ENCODE data around the gene KIFC1. TPM values are rescaled to one million over a fixed set of nuclear protein-coding genes. Genes with fewer than 3 reads are reported as not detected.

KIFC1 gene
- total RNA-seq, 4 donors from 2014 or later, result 3.2 to 19.5 (median 9.8) TPM

DNA sequence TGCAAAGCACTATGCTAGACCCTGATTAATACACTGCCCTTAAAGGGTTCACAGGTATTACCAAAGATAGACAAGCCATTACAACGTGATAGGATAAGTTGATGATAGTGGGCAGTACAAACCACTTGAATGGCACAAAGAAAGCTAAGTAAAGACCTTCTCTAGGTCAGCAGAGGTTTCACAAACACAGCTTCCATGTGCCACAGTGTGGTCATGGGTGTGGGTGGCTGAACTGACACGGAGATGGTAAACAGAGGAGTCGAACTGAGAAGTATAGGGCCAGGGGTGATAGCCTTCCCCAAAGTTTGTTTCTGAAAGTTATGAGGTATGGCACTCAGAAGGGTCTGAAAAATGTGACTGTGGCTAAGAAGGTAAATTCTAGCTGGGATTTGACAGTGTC is 67.1 kb downstream of the KIFC1 start:
- Histone ChIP-seq H3K27me3 (no peaks in the 10 kb centered on the region), H3K4me3 (no peak overlapping the region), H3K27ac (no peak overlapping the region), H3K36me3 (peaks cover 14% of the 10 kb centered on the region), H3K4me1 (peaks cover 12% of the 10 kb centered on the region), H3K9me3 (no peaks in the 10 kb centered on the region)
- WGBS, result 79% methylated on average over 3 of the region's 3 CpGs
- DNase-seq (ENCODE audit: low spot score in 2 of 2), result no peak
- no peak for TF ChIP-seq POLR2AphosphoS5 (IDR thresholded peaks at IDR 0.05)
- no peak for TF ChIP-seq POLR2A (IDR thresholded peaks at IDR 0.05)
- TF ChIP-seq EP300 (IDR thresholded peaks at IDR 0.05), result no peak
- TF ChIP-seq, protein P1, sequence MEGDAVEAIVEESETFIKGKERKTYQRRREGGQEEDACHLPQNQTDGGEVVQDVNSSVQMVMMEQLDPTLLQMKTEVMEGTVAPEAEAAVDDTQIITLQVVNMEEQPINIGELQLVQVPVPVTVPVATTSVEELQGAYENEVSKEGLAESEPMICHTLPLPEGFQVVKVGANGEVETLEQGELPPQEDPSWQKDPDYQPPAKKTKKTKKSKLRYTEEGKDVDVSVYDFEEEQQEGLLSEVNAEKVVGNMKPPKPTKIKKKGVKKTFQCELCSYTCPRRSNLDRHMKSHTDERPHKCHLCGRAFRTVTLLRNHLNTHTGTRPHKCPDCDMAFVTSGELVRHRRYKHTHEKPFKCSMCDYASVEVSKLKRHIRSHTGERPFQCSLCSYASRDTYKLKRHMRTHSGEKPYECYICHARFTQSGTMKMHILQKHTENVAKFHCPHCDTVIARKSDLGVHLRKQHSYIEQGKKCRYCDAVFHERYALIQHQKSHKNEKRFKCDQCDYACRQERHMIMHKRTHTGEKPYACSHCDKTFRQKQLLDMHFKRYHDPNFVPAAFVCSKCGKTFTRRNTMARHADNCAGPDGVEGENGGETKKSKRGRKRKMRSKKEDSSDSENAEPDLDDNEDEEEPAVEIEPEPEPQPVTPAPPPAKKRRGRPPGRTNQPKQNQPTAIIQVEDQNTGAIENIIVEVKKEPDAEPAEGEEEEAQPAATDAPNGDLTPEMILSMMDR (IDR thresholded peaks at IDR 0.05), result no peak

DNA sequence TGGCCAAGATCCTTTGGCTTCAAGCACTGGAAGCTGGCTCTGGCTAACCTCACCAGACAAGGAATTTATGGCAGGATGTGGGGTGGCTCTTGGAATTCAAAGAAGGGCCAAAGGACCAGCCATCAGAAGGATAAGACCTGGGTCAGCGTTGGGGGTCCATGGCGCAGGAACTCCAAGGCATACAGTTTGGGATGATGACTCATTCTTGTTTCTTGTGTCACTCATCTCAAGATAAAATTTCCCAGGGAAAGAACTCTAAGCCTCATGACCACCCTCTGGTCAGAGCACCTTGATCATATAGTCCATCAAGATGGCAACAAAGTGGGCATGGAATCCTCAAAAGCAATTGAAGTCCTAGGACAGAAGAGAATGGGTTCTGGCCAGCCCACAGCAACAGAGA is 67.6 kb downstream of the KIFC1 start:
- WGBS, result 91% methylated on average over 2 of the region's 2 CpGs
- no peaks in the 10 kb centered on the region for H3K27me3 ChIP-seq
- H3K4me1 ChIP-seq, result peaks cover 9% of the 10 kb centered on the region
- no peak overlapping the region for H3K27ac ChIP-seq
- DNase-seq (ENCODE audit: low spot score in 2 of 2), result no peak
- H3K36me3 ChIP-seq, result peaks cover 14% of the 10 kb centered on the region
- H3K4me3 ChIP-seq, result no peak overlapping the region
- no peak for TF ChIP-seq POLR2AphosphoS5 (IDR thresholded peaks at IDR 0.05)
- TF ChIP-seq, protein P1 (IDR thresholded peaks at IDR 0.05), result no peak
- no peaks in the 10 kb centered on the region for H3K9me3 ChIP-seq

Other genes starting within 250 kb of the KIFC1 start
- under 1 TPM; 0.21 to 0.97 (median 0.40) TPM for gene COL11A2, start 199.4 kb upstream of the KIFC1 start, total RNA-seq
- 10 to 100 TPM; 18.6 to 47.9 (median 26.9) TPM for gene RXRB, start 191.2 kb upstream of the KIFC1 start, total RNA-seq
- 10 to 100 TPM; 29.3 to 46.3 (median 41.9) TPM for gene SLC39A7, start 191.0 kb upstream of the KIFC1 start, total RNA-seq
- 10 to 100 TPM; 26.2 to 66.0 (median 50.5) TPM for gene HSD17B8, start 187.2 kb upstream of the KIFC1 start, total RNA-seq
- gene RING1, start 183.3 kb upstream of the KIFC1 start, total RNA-seq, result 10 to 100 TPM; 11.5 to 18.1 (median 14.9) TPM
- gene VPS52, start 119.9 kb upstream of the KIFC1 start, total RNA-seq, result 10 to 100 TPM; 44.4 to 75.1 (median 59.0) TPM
- gene RPS18, start 119.7 kb upstream of the KIFC1 start, total RNA-seq, result 1,000 to 10,000 TPM; 2,261 to 4,381 (median 4,042) TPM
- 10 to 100 TPM; 16.6 to 26.2 (median 18.2) TPM for gene B3GALT4, start 114.7 kb upstream of the KIFC1 start, total RNA-seq
- 10 to 100 TPM; 41.3 to 67.2 (median 50.2) TPM for gene WDR46, start 102.6 kb upstream of the KIFC1 start, total RNA-seq
- 10 to 100 TPM; 20.5 to 31.5 (median 22.3) TPM for gene PFDN6, start 102.2 kb upstream of the KIFC1 start, total RNA-seq
- gene RGL2, start 92.9 kb upstream of the KIFC1 start, total RNA-seq, result 100 to 1,000 TPM in 1 of 4 donors, 10 to 100 TPM in 3; 80.8 to 118 (median 96.6) TPM
- 100 to 1,000 TPM in 3 of 4 donors, 10 to 100 TPM in 1; 91.5 to 132 (median 108) TPM for gene TAPBP, start 77.7 kb upstream of the KIFC1 start, total RNA-seq
- gene ZBTB22, start 74.1 kb upstream of the KIFC1 start, total RNA-seq, result 10 to 100 TPM; 32.1 to 36.8 (median 33.4) TPM
- gene DAXX, start 68.9 kb upstream of the KIFC1 start, total RNA-seq, result 10 to 100 TPM; 35.6 to 53.2 (median 42.5) TPM
- gene PHF1, start 19.2 kb downstream of the KIFC1 start, total RNA-seq, result 100 to 1,000 TPM in 1 of 4 donors, 10 to 100 TPM in 3; 35.9 to 102 (median 48.6) TPM
- 100 to 1,000 TPM; 119 to 185 (median 159) TPM for gene CUTA, start 26.3 kb downstream of the KIFC1 start, total RNA-seq
- 10 to 100 TPM; 13.5 to 30.4 (median 14.0) TPM for gene SYNGAP1, start 28.2 kb downstream of the KIFC1 start, total RNA-seq
- 1 to 10 TPM; 5.9 to 9.9 (median 7.4) TPM for gene ZBTB9, start 62.8 kb downstream of the KIFC1 start, total RNA-seq
- 10 to 100 TPM; 12.6 to 15.0 (median 14.3) TPM for gene BAK1, start 188.5 kb downstream of the KIFC1 start, total RNA-seq
- 100 to 1,000 TPM; 174 to 206 (median 199) TPM for gene ITPR3, start 229.5 kb downstream of the KIFC1 start, total RNA-seq

All from suprapubic skin (tissue), 4 donors.